Stimulated activated naive CD8-positive, alpha-beta T cell treated with anti-CD3 and anti-CD28 coated beads, Interleukin-15, Interleukin-2, amounts not matched to agents 100 U/mL and 50 U/mL, for 24 hours (primary cell): Measurements from ENCODE around the gene SIPA1.

Source experiments
- ATAC-seq: fragments of 150-1000 bp; cut with Tn5 transposase; one replicate; pipeline ENCODE4 v1.10.0; 2021
- DNase-seq: peaks from one replicate; pipeline ENCODE4 v3.0.0; 2021

Gene SIPA1

GRCh38 chr11:65637794-65638419, at the start of gene SIPA1:
TSS of gene SIPA1 (plus strand) at chr11:65638101. CDS start at chr11:65640922, 2,821 bp downstream.
- peak; percentile 87 for DNase-seq
- peak; percentile 63 for ATAC-seq

- peak; percentile 85 for ATAC-seq
- DNase-seq = peak; percentile 88
Measured at GRCh38 chr11:65588199-65589054, 49.5 kb upstream of the SIPA1 start.

- peak; percentile 59 for ATAC-seq
- peak; percentile 79 for DNase-seq
Measured at GRCh38 chr11:65589444-65590239, 48.3 kb upstream of the SIPA1 start.

GRCh38 chr11:65590240-65590738, 47.6 kb upstream of the SIPA1 start:
- DNase-seq = no peak

GRCh38 chr11:65591939-65592857, 45.7 kb upstream of the SIPA1 start:
- ATAC-seq (no peak), DNase-seq (no peak)

More at GRCh38 chr11:65590240-65590738, 47.6 kb upstream of the SIPA1 start:
- no peak for ATAC-seq

GRCh38 chr11:65592858-65593517, 44.9 kb upstream of the SIPA1 start:
- no peak for DNase-seq
- no peak for ATAC-seq

- DNase-seq = peak; percentile 70
- ATAC-seq = no peak
Measured at GRCh38 chr11:65593518-65594414, 44.1 kb upstream of the SIPA1 start.

- no peak for DNase-seq
- ATAC-seq = no peak
Measured at GRCh38 chr11:65595131-65595530, 42.8 kb upstream of the SIPA1 start.

- no peak for ATAC-seq
- no peak for DNase-seq
Measured at GRCh38 chr11:65595543-65596281, 42.2 kb upstream of the SIPA1 start, which contains the start of gene KCNK7. TSS of gene KCNK7 (minus strand) at chr11:65595800. CDS start at chr11:65595772, 28 bp downstream.

GRCh38 chr11:65596520-65596919, 41.4 kb upstream of the SIPA1 start:
- no peak for DNase-seq
- no peak for ATAC-seq

- no peak for DNase-seq
Measured at GRCh38 chr11:65598258-65598699, 39.6 kb upstream of the SIPA1 start.

GRCh38 chr11:65599216-65599954, 38.5 kb upstream of the SIPA1 start:
- DNase-seq (no peak), ATAC-seq (no peak)

More at GRCh38 chr11:65598258-65598699, 39.6 kb upstream of the SIPA1 start:
- no peak for ATAC-seq

- ATAC-seq = no peak
Measured at GRCh38 chr11:65599955-65600246, 38.0 kb upstream of the SIPA1 start.

GRCh38 chr11:65604258-65604657, 33.6 kb upstream of the SIPA1 start:
- ATAC-seq = no peak
- DNase-seq = no peak

More at GRCh38 chr11:65599955-65600246, 38.0 kb upstream of the SIPA1 start:
- DNase-seq = no peak

GRCh38 chr11:65606876-65607613, 30.9 kb upstream of the SIPA1 start:
- DNase-seq (peak; percentile 37), ATAC-seq (peak; percentile 40)

- ATAC-seq = no peak
Measured at GRCh38 chr11:65607614-65608426, 30.1 kb upstream of the SIPA1 start.

GRCh38 chr11:65609229-65609628, 28.7 kb upstream of the SIPA1 start:
- ATAC-seq = no peak
- DNase-seq = no peak

More at GRCh38 chr11:65607614-65608426, 30.1 kb upstream of the SIPA1 start:
- no peak for DNase-seq
